Upper lobe of right lung (tissue), 1 donor: Measurements from ENCODE around the gene TRIP6. TPM values are rescaled to one million over a fixed set of nuclear protein-coding genes. Genes with fewer than 3 reads are reported as not detected.
A peak's percentile ranks its signal among the peaks of the same experiment; 100 is the strongest.

Experiments
- ATAC-seq: fragments of 200-7000 bp; cut with Tn5 transposase; one replicate; pipeline ENCODE4 v1.9.1; 2020; ENCODE audit warnings: mild to moderate bottlenecking, moderate library complexity
- DNase-seq: peaks from one replicate; pipeline ENCODE4 v3.0.0-alpha.2; 2020
- H3K27ac ChIP-seq: fragments of 200-600 bp; one replicate; pipeline ENCODE4 v1.8.0; 2022
- H3K27me3 ChIP-seq: fragments of 200-600 bp; one replicate; pipeline ENCODE4 v1.8.0; 2022; ENCODE audit warnings: mild to moderate bottlenecking
- H3K36me3 ChIP-seq: fragments of 200-600 bp; one replicate; pipeline ENCODE4 v1.8.0; 2022
- H3K4me1 ChIP-seq: fragments of 200-600 bp; one replicate; pipeline ENCODE4 v1.8.0; 2022
- H3K4me3 ChIP-seq: fragments of 200-600 bp; one replicate; pipeline ENCODE4 v1.8.0; 2022; ENCODE audit warnings: mild to moderate bottlenecking
- H3K9me3 ChIP-seq: fragments of 200-600 bp; one replicate; pipeline ENCODE4 v1.8.0; 2022
- intact Hi-C: fragments of 100-400 bp; cut with DNase I; formaldehyde crosslinking; loops from one replicate; pipeline ENCODE4 v1.11.0; 2022
- long read RNA-seq: library from polyadenylated mRNA; unstranded; transcript quantifications from one replicate; pipeline ENCODE4 v2.0.0, GENCODE V29; 2021
- total RNA-seq: library from RNA; stranded (reverse); fragmentation: NEBNext Ultra II Directional; extraction: Animal tissue kit (Norgen Biotek cat#: 25700); gene quantifications from one replicate; pipeline ENCODE4 v1.2.1, GENCODE V29; 2021
- TF ChIP-seq, protein P1 (sequence below): fragments of 200-600 bp; IDR thresholded peaks from one replicate; pipeline ENCODE4 v1.8.0; 2022; ENCODE audit warnings: antibody characterized with exemption
- donor health status: DM: no; HTN: yes; CAD: no; lungs with severe emphysema.

TRIP6 gene, protein sequence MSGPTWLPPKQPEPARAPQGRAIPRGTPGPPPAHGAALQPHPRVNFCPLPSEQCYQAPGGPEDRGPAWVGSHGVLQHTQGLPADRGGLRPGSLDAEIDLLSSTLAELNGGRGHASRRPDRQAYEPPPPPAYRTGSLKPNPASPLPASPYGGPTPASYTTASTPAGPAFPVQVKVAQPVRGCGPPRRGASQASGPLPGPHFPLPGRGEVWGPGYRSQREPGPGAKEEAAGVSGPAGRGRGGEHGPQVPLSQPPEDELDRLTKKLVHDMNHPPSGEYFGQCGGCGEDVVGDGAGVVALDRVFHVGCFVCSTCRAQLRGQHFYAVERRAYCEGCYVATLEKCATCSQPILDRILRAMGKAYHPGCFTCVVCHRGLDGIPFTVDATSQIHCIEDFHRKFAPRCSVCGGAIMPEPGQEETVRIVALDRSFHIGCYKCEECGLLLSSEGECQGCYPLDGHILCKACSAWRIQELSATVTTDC
- 65.3 TPM for total RNA-seq
- long read RNA-seq, transcript TRIP6-201 (9 exons, 1,942 nt) = major isoform, 77 of 84 reads
- long read RNA-seq, partial matches to known transcripts = 5 of 84 reads
- long read RNA-seq, other reads (novel, unspliced or antisense) = 0 of 84 reads

DNA sequence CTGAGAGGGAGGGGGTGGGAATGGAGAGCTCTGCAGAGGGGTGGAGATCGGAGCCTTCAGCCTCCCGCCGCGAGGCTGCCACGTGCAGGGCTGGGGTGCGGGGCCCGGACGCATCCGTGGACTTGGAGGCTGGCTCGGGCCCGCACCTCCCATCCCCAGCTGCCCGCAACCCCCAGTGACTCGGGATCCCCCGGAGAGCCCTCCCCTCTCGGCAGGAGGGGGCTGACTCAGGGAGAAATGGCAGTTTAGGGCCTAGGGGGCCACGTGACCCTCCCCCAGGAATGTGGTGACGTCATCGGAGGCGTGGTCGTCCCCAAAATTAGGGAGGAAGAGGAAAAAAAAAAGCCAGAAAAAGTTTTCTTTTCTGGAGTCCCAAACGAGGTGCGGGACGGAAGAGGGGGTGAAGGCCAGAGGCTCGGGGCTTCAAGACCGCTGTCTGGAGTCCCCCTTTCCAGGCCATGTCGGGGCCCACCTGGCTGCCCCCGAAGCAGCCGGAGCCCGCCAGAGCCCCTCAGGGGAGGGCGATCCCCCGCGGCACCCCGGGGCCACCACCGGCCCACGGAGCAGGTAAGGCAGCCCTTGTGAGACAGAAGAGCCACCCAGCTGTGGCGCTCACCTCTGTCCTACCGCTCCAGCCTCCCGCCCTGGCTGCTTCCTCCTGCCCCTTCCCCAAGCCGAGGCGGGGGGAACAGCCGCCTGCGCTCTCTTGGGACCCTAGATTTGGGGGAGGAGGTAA, at the start of gene TRIP6:
Gene TRIP6, plus strand, starts transcription at position 348 of the 736 bp plus-strand sequence. Its CDS starts 111 bp downstream, at position 459.
- Histone ChIP-seq H3K4me3 (peak within 1 kb of the TSS; percentile 88), H3K36me3 (peaks cover 20% of the 10 kb centered on the region), H3K27ac (peak within 1 kb of the TSS; percentile 97), H3K27me3 (no peaks in the 10 kb centered on the region), H3K4me1 (peaks cover 35% of the 10 kb centered on the region), H3K9me3 (no peaks in the 10 kb centered on the region)
- peak; percentile 76 for ATAC-seq
- TF ChIP-seq, protein P1, sequence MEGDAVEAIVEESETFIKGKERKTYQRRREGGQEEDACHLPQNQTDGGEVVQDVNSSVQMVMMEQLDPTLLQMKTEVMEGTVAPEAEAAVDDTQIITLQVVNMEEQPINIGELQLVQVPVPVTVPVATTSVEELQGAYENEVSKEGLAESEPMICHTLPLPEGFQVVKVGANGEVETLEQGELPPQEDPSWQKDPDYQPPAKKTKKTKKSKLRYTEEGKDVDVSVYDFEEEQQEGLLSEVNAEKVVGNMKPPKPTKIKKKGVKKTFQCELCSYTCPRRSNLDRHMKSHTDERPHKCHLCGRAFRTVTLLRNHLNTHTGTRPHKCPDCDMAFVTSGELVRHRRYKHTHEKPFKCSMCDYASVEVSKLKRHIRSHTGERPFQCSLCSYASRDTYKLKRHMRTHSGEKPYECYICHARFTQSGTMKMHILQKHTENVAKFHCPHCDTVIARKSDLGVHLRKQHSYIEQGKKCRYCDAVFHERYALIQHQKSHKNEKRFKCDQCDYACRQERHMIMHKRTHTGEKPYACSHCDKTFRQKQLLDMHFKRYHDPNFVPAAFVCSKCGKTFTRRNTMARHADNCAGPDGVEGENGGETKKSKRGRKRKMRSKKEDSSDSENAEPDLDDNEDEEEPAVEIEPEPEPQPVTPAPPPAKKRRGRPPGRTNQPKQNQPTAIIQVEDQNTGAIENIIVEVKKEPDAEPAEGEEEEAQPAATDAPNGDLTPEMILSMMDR = no peak
- peak; percentile 92 for DNase-seq
- intact Hi-C loops = no loop called here

DNA sequence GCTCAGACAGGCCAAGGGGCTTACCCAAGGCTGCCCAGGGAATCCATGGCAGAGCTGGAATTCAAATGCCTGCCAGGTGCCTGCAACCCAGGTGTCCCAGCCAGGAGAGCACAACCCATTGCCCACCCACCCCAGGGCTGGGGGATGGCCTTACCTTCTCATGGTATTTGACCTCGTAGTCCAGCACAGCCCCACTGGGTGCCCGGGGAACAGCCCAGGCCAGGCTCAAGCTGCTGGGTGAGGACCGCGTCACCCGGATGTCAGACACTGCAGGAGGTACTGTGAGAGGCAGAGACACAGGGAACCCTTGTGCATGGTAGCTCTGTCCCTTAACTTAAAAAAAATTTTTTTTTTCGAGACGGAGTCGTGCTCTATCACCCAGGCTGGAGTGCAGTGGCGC, 48.8 kb upstream of the TRIP6 start:
- Histone ChIP-seq H3K36me3 (peaks cover 71% of the 10 kb centered on the region), H3K4me3 (no peak overlapping the region)

DNA sequence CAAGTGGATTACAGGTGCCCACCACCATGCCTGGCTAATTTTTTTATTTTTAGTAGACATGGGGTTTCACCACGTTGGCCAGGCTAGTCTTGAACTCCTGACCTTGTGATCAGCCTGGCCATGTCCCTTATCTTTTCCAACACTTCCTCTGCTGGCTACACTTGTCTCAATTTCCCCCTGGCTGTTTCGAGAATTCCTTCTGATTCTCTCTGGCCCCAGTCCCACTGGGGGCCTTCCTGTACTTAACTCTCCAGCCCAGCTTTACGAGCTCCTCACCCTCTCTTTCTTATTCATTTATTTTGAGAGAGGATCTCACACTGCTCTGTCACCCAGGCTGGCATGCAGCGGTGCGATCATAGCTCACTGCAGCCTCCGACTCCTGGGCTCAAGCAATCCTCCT, 48.4 kb upstream of the TRIP6 start:
- DNase-seq = no peak
- intact Hi-C loops = no loop called here
- ATAC-seq = no peak
- Histone ChIP-seq H3K27ac (no peak overlapping the region), H3K4me1 (no peaks in the 10 kb centered on the region), H3K9me3 (no peaks in the 10 kb centered on the region), H3K27me3 (no peaks in the 10 kb centered on the region), H3K4me3 (no peak overlapping the region), H3K36me3 (peaks cover 71% of the 10 kb centered on the region)
- TF ChIP-seq, protein P1 = no peak

More for the DNA sequence above, 48.8 kb upstream of the TRIP6 start:
- no peaks in the 10 kb centered on the region for H3K27me3 ChIP-seq
- TF ChIP-seq, protein P1 = no peak
- H3K4me1 ChIP-seq = no peaks in the 10 kb centered on the region
- H3K9me3 ChIP-seq = no peaks in the 10 kb centered on the region
- intact Hi-C loops = no loop called here
- no peak overlapping the region for H3K27ac ChIP-seq
- ATAC-seq (no peak), DNase-seq (no peak)

DNA sequence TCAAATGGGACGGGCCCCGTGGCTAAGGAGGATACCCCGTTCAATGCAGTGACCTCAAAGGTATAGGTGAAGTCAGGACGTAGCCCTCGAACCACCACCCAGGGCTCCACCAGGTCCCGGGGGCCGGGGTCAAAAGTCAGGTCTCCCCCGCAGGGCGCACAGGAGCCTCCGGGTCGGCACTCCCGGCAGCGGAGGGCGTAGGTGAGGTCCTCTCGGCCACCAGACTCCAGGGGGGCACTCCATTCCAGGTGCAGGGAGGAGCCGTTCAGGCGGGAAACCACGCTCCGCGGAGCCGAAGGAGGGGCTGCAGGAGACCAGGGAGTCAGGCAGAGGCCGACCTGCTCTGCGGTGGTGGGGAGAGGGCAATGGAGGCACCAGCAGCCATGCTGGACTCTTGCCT, 47.6 kb upstream of the TRIP6 start:
- no peak overlapping the region for H3K27ac ChIP-seq
- no peaks in the 10 kb centered on the region for H3K27me3 ChIP-seq
- intact Hi-C loops = no loop called here
- DNase-seq = no peak
- no peak for ATAC-seq
- TF ChIP-seq, protein P1 = no peak
- peaks cover 67% of the 10 kb centered on the region for H3K36me3 ChIP-seq
- H3K4me3 ChIP-seq = no peak overlapping the region
- no peaks in the 10 kb centered on the region for H3K9me3 ChIP-seq
- no peaks in the 10 kb centered on the region for H3K4me1 ChIP-seq

DNA sequence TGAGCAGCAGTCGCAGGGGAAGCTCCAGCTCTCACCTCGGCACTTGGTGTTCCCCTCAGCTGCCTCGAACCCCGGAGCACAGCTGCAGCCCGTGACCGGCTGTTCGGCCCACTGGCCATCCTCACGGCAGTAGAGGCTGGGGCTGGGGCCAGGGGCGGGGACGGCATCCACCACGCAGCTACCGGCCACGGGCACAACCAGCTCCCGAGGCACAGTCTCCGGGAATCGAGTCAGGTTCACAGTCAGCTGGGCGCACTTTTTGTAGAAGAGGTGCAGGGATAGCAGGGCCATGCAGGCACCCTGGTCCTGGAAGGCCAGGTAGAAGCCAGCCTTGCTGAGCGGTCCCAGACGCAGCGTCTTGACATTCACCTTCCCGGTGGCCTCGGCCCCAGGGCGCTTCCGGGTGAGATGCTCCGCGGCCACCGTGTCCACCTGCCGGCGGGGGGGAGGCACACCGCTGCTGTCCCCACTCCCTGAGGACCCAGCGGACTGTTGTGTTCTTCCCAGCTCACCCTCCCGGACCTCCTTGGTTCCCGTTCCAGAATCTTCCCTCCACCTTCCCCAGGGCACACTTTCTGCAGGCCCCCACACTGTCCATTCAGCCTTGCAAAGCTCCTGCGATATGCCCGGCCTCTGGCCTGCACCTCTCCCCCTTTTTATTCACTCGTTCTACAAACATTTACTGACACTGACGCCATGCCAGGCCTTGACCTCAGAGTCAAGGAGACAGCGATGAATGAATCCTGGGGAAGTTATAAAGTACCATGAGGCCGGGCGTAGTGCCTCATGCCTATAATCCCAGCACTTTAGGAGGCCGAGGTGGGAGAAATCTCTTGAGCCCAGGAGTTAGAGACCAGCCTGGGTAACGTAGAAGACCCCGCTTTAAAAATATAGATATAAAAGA, 44.7 kb upstream of the TRIP6 start:
- ATAC-seq = no peak
- no peaks in the 10 kb centered on the region for H3K9me3 ChIP-seq
- no peak overlapping the region for H3K4me3 ChIP-seq
- H3K27ac ChIP-seq = no peak overlapping the region
- intact Hi-C loops = no loop called here
- H3K4me1 ChIP-seq = peaks cover 10% of the 10 kb centered on the region
- no peaks in the 10 kb centered on the region for H3K27me3 ChIP-seq
- no peak for DNase-seq
- TF ChIP-seq, protein P1 = no peak
- H3K36me3 ChIP-seq = peaks cover 55% of the 10 kb centered on the region
